ENCODE data around the gene LASP1NB.

LASP1NB gene

GRCh38 chr17:38915639-38915995 lies 9.8 kb upstream of the LASP1NB start:
- DNase-seq (no peak), ATAC-seq (ENCODE audit: low FRiP score in 2 of 2) (no peak)
- Histone ChIP-seq H3K4me3 (no peak overlapping the region), H3K27me3 (no peaks in the 10 kb centered on the region), H3K27ac (peak overlapping the region in 2 of 4 donors; percentile 32 to 54), H3K4me1 (peaks cover 24 to 50% (median 37%) of the 10 kb centered on the region in 4 donors), H3K36me3 (peaks cover 31 to 90% (median 72%) of the 10 kb centered on the region in 4 donors), H3K9me3 (no peaks in the 10 kb centered on the region)
- WGBS, 2 donors, result 78 to 90% methylated on average over 4 to 7 of the region's 7 CpGs
- TF ChIP-seq CTCF (IDR thresholded peaks at IDR 0.05), result no peak

GRCh38 chr17:38916771-38917170 lies 8.6 kb upstream of the LASP1NB start:
- H3K27ac ChIP-seq, result no peak overlapping the region
- no peak for DNase-seq
- peaks cover 16 to 45% (median 29%) of the 10 kb centered on the region in 4 donors for H3K4me1 ChIP-seq
- H3K27me3 ChIP-seq, result no peaks in the 10 kb centered on the region
- no peaks in the 10 kb centered on the region for H3K9me3 ChIP-seq
- TF ChIP-seq POLR2AphosphoS5 (IDR thresholded peaks at IDR 0.05), result no peak
- TF ChIP-seq CTCF (IDR thresholded peaks at IDR 0.05), result no peak
- TF ChIP-seq POLR2A (IDR thresholded peaks at IDR 0.05), result no peak
- TF ChIP-seq EP300 (IDR thresholded peaks at IDR 0.05), result no peak
- no peak overlapping the region for H3K4me3 ChIP-seq
- H3K36me3 ChIP-seq, result peaks cover 31 to 87% (median 67%) of the 10 kb centered on the region in 4 donors
- no peak for ATAC-seq (ENCODE audit: low FRiP score in 2 of 2)
- 77 to 79% methylated on average over 8 of the region's 8 CpGs for WGBS, 2 donors

- H3K4me1 ChIP-seq, result peaks cover 12 to 43% (median 25%) of the 10 kb centered on the region in 4 donors
- TF ChIP-seq POLR2AphosphoS5 (IDR thresholded peaks at IDR 0.05), result no peak
- no peak for TF ChIP-seq EP300 (IDR thresholded peaks at IDR 0.05)
- H3K9me3 ChIP-seq, result no peaks in the 10 kb centered on the region
- H3K27ac ChIP-seq, result no peak overlapping the region
- no peaks in the 10 kb centered on the region for H3K27me3 ChIP-seq
- WGBS, 2 donors, result 95 to 97% methylated on average over 3 of the region's 3 CpGs
- peaks cover 31 to 82% (median 66%) of the 10 kb centered on the region in 4 donors for H3K36me3 ChIP-seq
- ATAC-seq (ENCODE audit: low FRiP score in 2 of 2) (no peak), DNase-seq (no peak)
- no peak overlapping the region for H3K4me3 ChIP-seq
Measured at GRCh38 chr17:38917259-38917658, 8.2 kb upstream of the LASP1NB start.

- peak overlapping the region in 1 of 4 donors; percentile 20 for H3K27ac ChIP-seq
- H3K36me3 ChIP-seq, result peaks cover 31 to 74% (median 62%) of the 10 kb centered on the region in 4 donors
- peaks cover 14 to 43% (median 25%) of the 10 kb centered on the region in 4 donors for H3K4me1 ChIP-seq
- H3K4me3 ChIP-seq, result no peak overlapping the region
- no peaks in the 10 kb centered on the region for H3K9me3 ChIP-seq
- TF ChIP-seq POLR2A (IDR thresholded peaks at IDR 0.05), result no peak
- TF ChIP-seq CTCF (IDR thresholded peaks at IDR 0.05), result no peak
- no peak for TF ChIP-seq EP300 (IDR thresholded peaks at IDR 0.05)
- no peak for TF ChIP-seq POLR2AphosphoS5 (IDR thresholded peaks at IDR 0.05)
- peak in 1 of 2 donors; percentile 78 for DNase-seq
- H3K27me3 ChIP-seq, result no peaks in the 10 kb centered on the region
- ATAC-seq (ENCODE audit: low FRiP score in 2 of 2), result no peak
- 84 to 85% methylated on average over 30 to 37 of the region's 37 CpGs for WGBS, 2 donors
Measured at GRCh38 chr17:38918129-38918913, 7.1 kb upstream of the LASP1NB start.

GRCh38 chr17:38918916-38919315 lies 6.5 kb upstream of the LASP1NB start:
- Histone ChIP-seq H3K9me3 (no peaks in the 10 kb centered on the region), H3K4me1 (peaks cover 20 to 43% (median 28%) of the 10 kb centered on the region in 4 donors), H3K36me3 (peaks cover 31 to 72% (median 59%) of the 10 kb centered on the region in 4 donors), H3K27ac (peak overlapping the region in 1 of 4 donors; percentile 20), H3K27me3 (no peaks in the 10 kb centered on the region), H3K4me3 (no peak overlapping the region)
- DNase-seq (no peak), ATAC-seq (ENCODE audit: low FRiP score in 2 of 2) (no peak)
- TF ChIP-seq POLR2A (IDR thresholded peaks at IDR 0.05), result no peak
- no peak for TF ChIP-seq CTCF (IDR thresholded peaks at IDR 0.05)
- TF ChIP-seq EP300 (IDR thresholded peaks at IDR 0.05), result no peak
- no peak for TF ChIP-seq POLR2AphosphoS5 (IDR thresholded peaks at IDR 0.05)
- WGBS, 2 donors, result 98 to 100% methylated on average over 5 of the region's 5 CpGs

Measured in upper lobe of left lung (tissue), 6 donors.